ENCODE measurements around the gene RASEF. TPM values are rescaled to one million over a fixed set of nuclear protein-coding genes. Genes with fewer than 3 reads are reported as not detected.

The RASEF gene
- total and polyA plus RNA-seq, 2 of the 4 experiments (the other 2 are of a cell fraction) = under 0.01 to 0.05 TPM

- H2AFZ ChIP-seq (replicated peaks; ENCODE audit: low read length, poor library complexity) = no peak overlapping the region
Observed at GRCh38 chr9:82968388-82968787, 94.6 kb downstream of the RASEF start.

More at GRCh38 chr9:82968388-82968787, 94.6 kb downstream of the RASEF start:
- no peak overlapping the region for H3K9ac ChIP-seq (ENCODE audit: low read depth, low read length)
- no peak overlapping the region for H3K23ac ChIP-seq (ENCODE audit: low read depth, low read length)
- H2BK20ac ChIP-seq (ENCODE audit: low read depth, low read length) = no peak overlapping the region
- H4K91ac ChIP-seq (ENCODE audit: insufficient read depth, low read depth, low read length) = no peak overlapping the region
- H3K56ac ChIP-seq (ENCODE audit: extremely low read depth, insufficient read depth, low read length) = no peak overlapping the region
- H3K4ac ChIP-seq (ENCODE audit: low read depth, low read length) = no peak overlapping the region
- dilution Hi-C loops (cut with HindIII; ENCODE audit: low sequenced_read_pairs, unreplicated experiment) (no loop called here), intact Hi-C loops (cut with micrococcal nuclease) (loop anchor here (10.0 kb wide), 2 partner anchors 364 to 1284 kb away; partner anchors contain the start of gene TLE1), in situ Hi-C loops (cut with MboI; ENCODE audit: low sequenced_read_pairs) (loop anchor here (25.0 kb wide), 2 partner anchors 1256 to 1456 kb away; no protein-coding TSS in a partner anchor)
- no peak overlapping the region for H4K5ac ChIP-seq (ENCODE audit: low read depth, low read length)
- ChIA-PET CTCF (no interaction called here), POLR2A (ENCODE audit: unreplicated experiment) (no interaction called here)
- no peak overlapping the region for H3K27ac ChIP-seq (ENCODE audit: insufficient read depth, low read length)
- no peak overlapping the region for H4K8ac ChIP-seq (ENCODE audit: low read depth in 2 of 2, low read length in 2 of 2)
- ATAC-seq (ENCODE audit: low read depth) = no peak
- no peak overlapping the region for H2BK15ac ChIP-seq (ENCODE audit: low read depth, low read length)
- no peaks in the 10 kb centered on the region for H3K79me1 ChIP-seq (ENCODE audit: low read depth in 1 of 2, low read length in 2 of 2)
- no peaks in the 10 kb centered on the region for H3K4me1 ChIP-seq (ENCODE audit: control insufficient read depth, insufficient read depth, low read length)
- H3K4me3 ChIP-seq (ENCODE audit: insufficient read depth, low read depth, low read length) = no peak overlapping the region
- no TSS peak for BruUV-seq (replicated peaks)
- no peaks in the 10 kb centered on the region for H3K9me1 ChIP-seq (ENCODE audit: insufficient read depth, low read length)
- H3K36me3 ChIP-seq (ENCODE audit: control insufficient read depth, insufficient read depth, low read length) = no peaks in the 10 kb centered on the region
- no peak overlapping the region for H2BK120ac ChIP-seq (ENCODE audit: low read depth, low read length)
- no peak overlapping the region for H2BK5ac ChIP-seq (ENCODE audit: low read depth, low read length, poor library complexity, severe bottlenecking)
- no peak overlapping the region for H3K14ac ChIP-seq (replicated peaks; ENCODE audit: low read depth, low read length)
- H2AK9ac ChIP-seq (replicated peaks; ENCODE audit: low read depth, low read length, poor library complexity) = no peak overlapping the region
- H3K9me3 ChIP-seq (ENCODE audit: control insufficient read depth, insufficient read depth, low read length) = no peaks in the 10 kb centered on the region
- no peak overlapping the region for H3K4me2 ChIP-seq (ENCODE audit: low read depth, low read length)
- no peak overlapping the region for H3K18ac ChIP-seq (ENCODE audit: low read depth, low read length)
- TF ChIP-seq SMC3 (IDR thresholded peaks at IDR 0.05; ENCODE audit: low read depth, low read length) (no peak), CTCF (conservative IDR thresholded peaks at IDR 0.05; ENCODE audit: low read depth, low read length) (no peak), ELK1 (IDR thresholded peaks at IDR 0.05; ENCODE audit: borderline replicate concordance, low read depth, low read length) (no peak), MXI1 (IDR thresholded peaks at IDR 0.05; ENCODE audit: borderline replicate concordance, low read depth, low read length) (no peak), USF2 (IDR thresholded peaks at IDR 0.05; ENCODE audit: low read depth, low read length) (no peak), MAZ (IDR thresholded peaks at IDR 0.05; ENCODE audit: borderline replicate concordance, low read depth, low read length) (no peak), FOS (IDR thresholded peaks at IDR 0.05; ENCODE audit: low read depth, low read length) (no peak), RFX5 (IDR thresholded peaks at IDR 0.05; ENCODE audit: low read depth, low read length) (no peak), RAD21 (IDR thresholded peaks at IDR 0.05; ENCODE audit: low read length) (no peak), NFE2L2 (IDR thresholded peaks at IDR 0.05; ENCODE audit: low read depth, low read length) (no peak), RCOR1 (IDR thresholded peaks at IDR 0.05; ENCODE audit: insufficient replicate concordance, low read length) (no peak), MAFK (IDR thresholded peaks at IDR 0.05; ENCODE audit: low read depth, low read length) (no peak), CHD1 (IDR thresholded peaks at IDR 0.05; ENCODE audit: low read depth, low read length) (no peak), CEBPB (IDR thresholded peaks at IDR 0.05; ENCODE audit: low read depth, low read length) (no peak), POLR2A (IDR thresholded peaks at IDR 0.05; ENCODE audit: low read depth, low read length) (no peak)
- 100% methylated on average over 2 of the region's 3 CpGs; no CpG with 5 or more reads in 1 of the 2 experiments for WGBS, 2 experiments (ENCODE audit: extremely low coverage in 2 of 2, insufficient read length in 1 of 2)
- H3K27me3 ChIP-seq (ENCODE audit: control insufficient read depth, insufficient read depth, low read length) = 0 out of 2 replicates have a peak, but pooled peaks cover 2% of the 10 kb centered on the region
- H4K20me1 ChIP-seq (ENCODE audit: insufficient read depth, low read length) = no peaks in the 10 kb centered on the region
- no peak for DNase-seq
- H2AK5ac ChIP-seq (ENCODE audit: low read depth, low read length) = no peak overlapping the region
